Adrenal gland (tissue), 12 donors: Measurements from ENCODE around the gene OGFRL1. TPM values are rescaled to one million over a fixed set of nuclear protein-coding genes. Genes with fewer than 3 reads are reported as not detected.
A peak's percentile ranks its signal among the peaks of the same experiment; 100 is the strongest.

Experiments
- DNase-seq, 7 donors: peaks; one replicate each; pipeline ENCODE4 v3.0.0-alpha.2; 2019 to 2020
- H3K27ac ChIP-seq, 5 donors: fragments of 200-600 bp; sonication (generic) in 4 of 5; 1 replicate in 3 of 5; 2 replicates in 2 of 5; pipeline versions ENCODE4 v1.5.1 to v1.8.0; 2016 to 2020; ENCODE audit warnings: mild to moderate bottlenecking in 1 of 5
- H3K27me3 ChIP-seq: fragments of 200-600 bp; 2 replicates; pipeline ENCODE4 v1.8.0; 2021
- H3K36me3 ChIP-seq, 2 donors: fragments of 200-600 bp; replicated peaks in 1 of 2; 1 replicate in 1 of 2; 2 replicates in 1 of 2; pipeline versions ENCODE4 v1.5.1 to v1.8.0; 2018 to 2022
- H3K4me1 ChIP-seq, 2 donors: fragments of 200-600 bp; replicated peaks in 1 of 2; 1 replicate in 1 of 2; 2 replicates in 1 of 2; pipeline versions ENCODE4 v1.5.1 to v1.8.0; 2018 to 2021
- H3K4me3 ChIP-seq, 4 donors: fragments of 200-600 bp; sonication (generic) in 3 of 4; one replicate each; pipeline ENCODE4 v1.5.1; 2016 to 2018
- H3K9me3 ChIP-seq, 3 donors: fragments of 200-600 bp; sonication (generic) in 1 of 3; replicated peaks in 1 of 3; 1 replicate in 2 of 3; 2 replicates in 1 of 3; pipeline versions ENCODE4 v1.5.1 to v1.8.0; 2016 to 2021
- CTCF ChIP-seq, 6 experiments: fragments of 450-650 bp in 4 of 6; fragments of 200-600 bp in 2 of 6; sonication (generic) in 1 of 6; IDR thresholded peaks; 1 replicate in 5 of 6; 2 replicates in 1 of 6; pipeline versions ENCODE4 v1.5.1 to v1.8.0; 2016 to 2021; ENCODE audit warnings: antibody characterized with exemption in 6 of 6, mild to moderate bottlenecking in 2 of 6, moderate library complexity in 1 of 6
- POLR2A ChIP-seq, 2 donors: fragments of 450-650 bp; IDR thresholded peaks; one replicate each; pipeline ENCODE4 v1.6.1; 2017; ENCODE audit warnings: antibody characterized with exemption in 2 of 2, mild to moderate bottlenecking in 2 of 2, moderate library complexity in 1 of 2
- WGBS, 4 donors: extraction: QIAGEN DNeasy Blood & Tissue Kit in 2 of 4; methylation state at CpG; one replicate each; pipeline versions ENCODE4 v1.1.5 to v1.1.7; 2013 to 2017; 5-methylcytosine and 5-hydroxymethylcytosine counted together
- intact Hi-C, 2 donors: fragments of 100-400 bp; cut with DNase I; formaldehyde crosslinking; loops; one replicate each; pipeline versions ENCODE4 v1.14.1 to v1.15.0; 2022 to 2023
- polyA plus RNA-seq, 3 donors: library from polyadenylated mRNA; stranded (reverse); fragments of 200-250 nt in 2 of 3; fragments of 350-450 nt in 1 of 3; fragmentation: Illumina TruSeq in 1 of 3; extraction: RNeasy Lipid Tissue Mini Kit (QIAGEN cat#74804) in 1 of 3; gene quantifications; one replicate each; pipeline ENCODE4 v1.2.3, GENCODE V29; 2013 to 2014
- total RNA-seq, 9 donors: library from RNA; depleted of rRNA in 4 of 9; stranded (reverse); fragments of >200 nt in 4 of 9; fragments of 120-200 nt in 1 of 9; fragmentation: NEBNext Ultra II Directional in 1 of 9; extraction: Animal tissue kit (Norgen Biotek cat#: 25700) in 1 of 9; gene quantifications; one replicate each; pipeline versions ENCODE4 v1.1.0 to v1.2.4, GENCODE V29; 2013 to 2023
- donor health status: healthy with polysubstance abuse.
- donor health status: Bipolar disorder and iron deficiency.
- donor health status: DM: yes; HTN: yes; CAD: no.
- donor health status: DM: no; HTN: no; CAD: no.
- donor health status: DM: no; HTN: no; CAD: no.
- donor health status: DM: yes; HTN: yes; CAD: no.

The OGFRL1 gene
- total and polyA plus RNA-seq, 12 donors = 5.3 to 33.4 (median 13.8) TPM

GRCh38 chr6:71349976-71350615, 61.5 kb downstream of the OGFRL1 start:
- Histone ChIP-seq H3K36me3 (no peaks in the 10 kb centered on the region), H3K27me3 (no peaks in the 10 kb centered on the region), H3K4me1 (peaks cover 0 to 9% of the 10 kb centered on the region in 2 donors), H3K9me3 (no peaks in the 10 kb centered on the region), H3K27ac (peak overlapping the region in 4 of 5 donors; percentile 17 to 48 (median 32)), H3K4me3 (no peak overlapping the region)
- intact Hi-C loops = loop anchor here (5.0 to 10.0 kb wide), 2 partner anchors 155 to 158 kb away; no protein-coding TSS in a partner anchor
- WGBS, 4 donors = 33 to 43% (median 41%) methylated on average over 5 of the region's 5 CpGs
- TF ChIP-seq POLR2A (IDR thresholded peaks at IDR 0.05) (no peak), CTCF (IDR thresholded peaks at IDR 0.05) (no peak)
- DNase-seq = peak in 6 of 7 donors; percentile 25 to 68 (median 40)

- Histone ChIP-seq H3K9me3 (no peaks in the 10 kb centered on the region), H3K27me3 (no peaks in the 10 kb centered on the region), H3K27ac (peak overlapping the region in 4 of 5 donors; percentile 17 to 48 (median 32)), H3K4me3 (no peak overlapping the region), H3K4me1 (peaks cover 0 to 9% of the 10 kb centered on the region in 2 donors), H3K36me3 (no peaks in the 10 kb centered on the region)
- no peak for DNase-seq
- TF ChIP-seq POLR2A (IDR thresholded peaks at IDR 0.05) (no peak), CTCF (IDR thresholded peaks at IDR 0.05) (no peak)
- intact Hi-C loops = loop anchor here in 1 of 2 donors (5.0 kb wide), 1 partner anchor 159 kb away; no protein-coding TSS in a partner anchor
Measured at GRCh38 chr6:71351190-71351589, 62.6 kb downstream of the OGFRL1 start.
